Measurements from ENCODE around the gene CNIH1. TPM values are rescaled to one million over a fixed set of nuclear protein-coding genes. Genes with fewer than 3 reads are reported as not detected.

Gene CNIH1
- total and polyA plus RNA-seq, 2 of the 13 experiments (the other 11 are each of a cell fraction or from before 2014, with no cell fraction given) = 166 to 421 TPM

- peak; percentile 84 for TF ChIP-seq AGO2 (optimal IDR thresholded peaks at IDR 0.05; ENCODE audit: low read depth, low read length)
- TF ChIP-seq ZNF747 (CRISPR knock-in tag; IDR thresholded peaks at IDR 0.05; ENCODE audit: borderline replicate concordance) = peak; percentile 69; the same call in 1 of the 2 replicates
- TF ChIP-seq PLSCR1 (CRISPR knock-in tag; IDR thresholded peaks at IDR 0.05; ENCODE audit: borderline replicate concordance) = no peak
- TF ChIP-seq, protein P1, sequence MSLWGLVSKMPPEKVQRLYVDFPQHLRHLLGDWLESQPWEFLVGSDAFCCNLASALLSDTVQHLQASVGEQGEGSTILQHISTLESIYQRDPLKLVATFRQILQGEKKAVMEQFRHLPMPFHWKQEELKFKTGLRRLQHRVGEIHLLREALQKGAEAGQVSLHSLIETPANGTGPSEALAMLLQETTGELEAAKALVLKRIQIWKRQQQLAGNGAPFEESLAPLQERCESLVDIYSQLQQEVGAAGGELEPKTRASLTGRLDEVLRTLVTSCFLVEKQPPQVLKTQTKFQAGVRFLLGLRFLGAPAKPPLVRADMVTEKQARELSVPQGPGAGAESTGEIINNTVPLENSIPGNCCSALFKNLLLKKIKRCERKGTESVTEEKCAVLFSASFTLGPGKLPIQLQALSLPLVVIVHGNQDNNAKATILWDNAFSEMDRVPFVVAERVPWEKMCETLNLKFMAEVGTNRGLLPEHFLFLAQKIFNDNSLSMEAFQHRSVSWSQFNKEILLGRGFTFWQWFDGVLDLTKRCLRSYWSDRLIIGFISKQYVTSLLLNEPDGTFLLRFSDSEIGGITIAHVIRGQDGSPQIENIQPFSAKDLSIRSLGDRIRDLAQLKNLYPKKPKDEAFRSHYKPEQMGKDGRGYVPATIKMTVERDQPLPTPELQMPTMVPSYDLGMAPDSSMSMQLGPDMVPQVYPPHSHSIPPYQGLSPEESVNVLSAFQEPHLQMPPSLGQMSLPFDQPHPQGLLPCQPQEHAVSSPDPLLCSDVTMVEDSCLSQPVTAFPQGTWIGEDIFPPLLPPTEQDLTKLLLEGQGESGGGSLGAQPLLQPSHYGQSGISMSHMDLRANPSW (CRISPR knock-in tag; IDR thresholded peaks at IDR 0.05; ENCODE audit: borderline replicate concordance) = no peak
- peak; percentile 88 for TF ChIP-seq ZBED4 (CRISPR knock-in tag; IDR thresholded peaks at IDR 0.05; ENCODE audit: borderline replicate concordance)
- TF ChIP-seq ZNF367 (CRISPR knock-in tag; IDR thresholded peaks at IDR 0.05; ENCODE audit: borderline replicate concordance) = no peak
- TF ChIP-seq MED13 (CRISPR knock-in tag; IDR thresholded peaks at IDR 0.05) = 0 out of 2 replicates have a peak, but pooled peaks have one; percentile 48
- TF ChIP-seq NFRKB (IDR thresholded peaks at IDR 0.05) = no peak
- TF ChIP-seq PHF21A (CRISPR knock-in tag; IDR thresholded peaks at IDR 0.05) = peak; percentile 86
- peak; percentile 64 for TF ChIP-seq POLR2AphosphoS5 (IDR thresholded peaks at IDR 0.05; ENCODE audit: low read depth, low read length)
- no peak for TF ChIP-seq PBX2 (CRISPR knock-in tag; IDR thresholded peaks at IDR 0.05)
- TF ChIP-seq BCL6 (CRISPR knock-in tag; IDR thresholded peaks at IDR 0.05) = no peak
- 0 out of 2 replicates have a peak, but pooled peaks have one; percentile 23 for TF ChIP-seq SRY (CRISPR knock-in tag; IDR thresholded peaks at IDR 0.05)
- peak; percentile 89 for TF ChIP-seq GABPB1 (CRISPR knock-in tag; IDR thresholded peaks at IDR 0.05)
- peak; percentile 39 for TF ChIP-seq MED1 (CRISPR knock-in tag; IDR thresholded peaks at IDR 0.05)
- no peak for TF ChIP-seq NR3C1 (CRISPR knock-in tag; IDR thresholded peaks at IDR 0.05)
- TF ChIP-seq, protein P2, sequence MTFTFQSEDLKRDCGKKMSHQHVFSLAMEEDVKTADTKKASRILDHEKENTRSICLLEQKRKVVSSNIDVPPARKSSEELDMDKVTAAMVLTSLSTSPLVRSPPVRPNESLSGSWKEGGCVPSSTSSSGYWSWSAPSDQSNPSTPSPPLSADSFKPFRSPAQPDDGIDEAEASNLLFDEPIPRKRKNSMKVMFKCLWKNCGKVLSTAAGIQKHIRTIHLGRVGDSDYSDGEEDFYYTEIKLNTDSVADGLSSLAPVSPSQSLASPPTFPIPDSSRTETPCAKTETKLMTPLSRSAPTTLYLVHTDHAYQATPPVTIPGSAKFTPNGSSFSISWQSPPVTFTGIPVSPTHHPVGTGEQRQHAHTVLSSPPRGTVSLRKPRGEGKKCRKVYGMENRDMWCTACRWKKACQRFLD (CRISPR knock-in tag; IDR thresholded peaks at IDR 0.05; ENCODE audit: borderline replicate concordance) = peak; percentile 53; the same call in 1 of the 2 replicates
- no peak for TF ChIP-seq ELF4 (CRISPR knock-in tag; IDR thresholded peaks at IDR 0.05; ENCODE audit: borderline replicate concordance)
Observed at GRCh38 chr14:54488646-54489317, 47.6 kb upstream of the CNIH1 start, which contains the start of gene GMFB (continued).

Measured in HepG2 (cell line).